Heart left ventricle (tissue), 16 donors: ENCODE results near the gene ADGRE1. TPM values are rescaled to one million over a fixed set of nuclear protein-coding genes. Genes with fewer than 3 reads are reported as not detected.

Source experiments
- ATAC-seq, 4 donors: fragments of 200-7000 bp; cut with Tn5 transposase; one replicate each; pipeline ENCODE4 v1.9.1; 2020 to 2022; ENCODE audit warnings: moderate library complexity in 4 of 4, mild to moderate bottlenecking in 3 of 4, moderate number of reproducible peaks in 1 of 4
- DNase-seq, 5 donors: peaks; one replicate each; pipeline ENCODE4 v3.0.0-alpha.2; 2020
- H3K27ac ChIP-seq, 12 donors: fragments of 200-600 bp; sonication (generic) in 4 of 12; one replicate each; pipeline versions ENCODE4 v1.5.0 to v1.8.0; 2016 to 2022; ENCODE audit warnings: mild to moderate bottlenecking in 2 of 12
- H3K27me3 ChIP-seq, 9 donors: fragments of 200-600 bp; sonication (generic) in 2 of 9; one replicate each; pipeline versions ENCODE4 v1.5.1 to v1.8.0; 2016 to 2022; ENCODE audit warnings: mild to moderate bottlenecking in 3 of 9
- H3K36me3 ChIP-seq, 9 donors: fragments of 200-600 bp; sonication (generic) in 2 of 9; one replicate each; pipeline versions ENCODE4 v1.5.0 to v1.8.0; 2018 to 2022; ENCODE audit warnings: mild to moderate bottlenecking in 2 of 9
- H3K4me1 ChIP-seq, 12 donors: fragments of 200-600 bp; sonication (generic) in 4 of 12; one replicate each; pipeline versions ENCODE4 v1.5.0 to v1.8.0; 2016 to 2022; ENCODE audit warnings: mild to moderate bottlenecking in 3 of 12
- H3K4me3 ChIP-seq, 12 donors: fragments of 200-600 bp; sonication (generic) in 4 of 12; one replicate each; pipeline versions ENCODE4 v1.5.0 to v1.8.0; 2017 to 2022; ENCODE audit warnings: mild to moderate bottlenecking in 9 of 12, moderate library complexity in 4 of 12
- H3K9me3 ChIP-seq, 12 donors: fragments of 200-600 bp; sonication (generic) in 4 of 12; one replicate each; pipeline versions ENCODE4 v1.5.0 to v1.8.0; 2016 to 2022; ENCODE audit warnings: mild to moderate bottlenecking in 1 of 12
- POLR2A ChIP-seq, 2 donors: fragments of 450-650 bp; IDR thresholded peaks; one replicate each; pipeline ENCODE4 v1.6.1; 2017; ENCODE audit warnings: antibody characterized with exemption in 2 of 2, mild to moderate bottlenecking in 2 of 2, moderate library complexity in 2 of 2
- WGBS, 4 donors: extraction: QIAGEN DNeasy Blood & Tissue Kit in 2 of 4; methylation state at CpG; one replicate each; pipeline versions ENCODE4 v1.1.5 to v1.1.7; 2013 to 2018; 5-methylcytosine and 5-hydroxymethylcytosine counted together
- intact Hi-C, 10 donors: fragments of 100-400 bp; cut with DNase I; formaldehyde crosslinking; loops; one replicate each; pipeline versions ENCODE4 v1.11.1 to v1.14.2; 2022
- polyA plus RNA-seq, 2 donors: library from polyadenylated mRNA; stranded (reverse); fragments of 200-250 nt; gene quantifications; one replicate each; pipeline ENCODE4 v1.2.3, GENCODE V29; 2013
- total RNA-seq, 9 donors: library from RNA; depleted of rRNA in 2 of 9; stranded (reverse); fragments of >200 nt in 2 of 9; fragmentation: NEBNext Ultra II Directional in 3 of 9; extraction: Animal tissue kit (Norgen Biotek cat#: 25700) in 3 of 9; gene quantifications; one replicate each; pipeline versions ENCODE4 v1.1.0 to v1.2.4, GENCODE V29; 2016 to 2023
- TF ChIP-seq, protein P1 (sequence below), 12 donors: fragments of 200-600 bp; sonication (generic) in 4 of 12; IDR thresholded peaks; one replicate each; pipeline versions ENCODE4 v1.5.0 to v1.8.0; 2018 to 2022; ENCODE audit warnings: antibody characterized with exemption in 12 of 12, mild to moderate bottlenecking in 5 of 12
- donor health status: ischemic (EF 13 %, LVEDD 7.1; RV severe dilation, severe dysfunction).
- donor health status: healthy with polysubstance abuse.
- donor health status: DM: no; HTN: yes; CAD: no.
- donor health status: DM: no; HTN: no; CAD: no.
- donor health status: ischemic (EF 25% LVEDD 6.9; RV normal size, moderate dysfunction).
- donor health status: ischemic (EF 25% LVEDD 5.7; RV mildly dilated, moderate dysfunction).
- donor health status: healthy.
- donor health status: DM: yes; HTN: yes; CAD: no.
- donor health status: ischemic (EF 35%, LVEDD 5.7; RV mildly dilated, moderate dysfunction).
- donor health status: nonischemic (EF 11% LVEDD 7.7; RV severe dilation, severe dysfunction).
- donor health status: DM: yes; HTN: yes; CAD: no.
- donor health status: PGD.
- donor health status: ischemic (EF 29% LVEDD 5.4; RV normal size, mild dysfunction).
- donor health status: nonischemic (EF 23%, LVEDD 6.1; RV moderate dilation, normal function).

The ADGRE1 gene
- total and polyA plus RNA-seq, 11 donors: 0.12 to 6.4 (median 0.20) TPM; not detected in 6

DNA sequence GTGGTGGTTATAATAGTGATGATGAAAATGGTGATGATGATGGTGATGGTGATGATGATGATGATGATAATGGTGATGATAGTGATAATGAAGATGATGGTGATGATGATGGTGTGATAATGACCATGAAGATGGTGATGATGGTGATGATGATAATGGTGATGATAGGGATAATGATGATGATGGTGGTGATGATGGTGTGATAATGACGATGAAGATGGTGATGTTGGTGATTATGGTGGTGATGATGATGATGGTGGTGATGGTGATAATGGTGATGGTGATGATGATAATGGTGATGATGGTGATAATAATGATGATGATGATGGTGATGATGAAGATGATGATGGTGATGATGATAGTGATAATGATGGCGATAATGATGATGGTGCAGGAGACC lies 1.6 kb downstream of the ADGRE1 start:
- H3K27me3 ChIP-seq: peaks cover 0 to 11% (median 3%) of the 10 kb centered on the region in 9 donors
- H3K9me3 ChIP-seq: peaks cover 0 to 21% (median 1%) of the 10 kb centered on the region in 12 donors
- DNase-seq: no peak
- H3K36me3 ChIP-seq: no peaks in the 10 kb centered on the region
- 90 to 94% (median 92%) methylated on average over 2 of the region's 2 CpGs for WGBS, 4 donors
- no peak for ATAC-seq
- peak overlapping the region in 1 of 12 donors; percentile 23 for H3K4me3 ChIP-seq
- no peak overlapping the region for H3K27ac ChIP-seq
- TF ChIP-seq POLR2A (IDR thresholded peaks at IDR 0.05): no peak
- TF ChIP-seq, protein P1, sequence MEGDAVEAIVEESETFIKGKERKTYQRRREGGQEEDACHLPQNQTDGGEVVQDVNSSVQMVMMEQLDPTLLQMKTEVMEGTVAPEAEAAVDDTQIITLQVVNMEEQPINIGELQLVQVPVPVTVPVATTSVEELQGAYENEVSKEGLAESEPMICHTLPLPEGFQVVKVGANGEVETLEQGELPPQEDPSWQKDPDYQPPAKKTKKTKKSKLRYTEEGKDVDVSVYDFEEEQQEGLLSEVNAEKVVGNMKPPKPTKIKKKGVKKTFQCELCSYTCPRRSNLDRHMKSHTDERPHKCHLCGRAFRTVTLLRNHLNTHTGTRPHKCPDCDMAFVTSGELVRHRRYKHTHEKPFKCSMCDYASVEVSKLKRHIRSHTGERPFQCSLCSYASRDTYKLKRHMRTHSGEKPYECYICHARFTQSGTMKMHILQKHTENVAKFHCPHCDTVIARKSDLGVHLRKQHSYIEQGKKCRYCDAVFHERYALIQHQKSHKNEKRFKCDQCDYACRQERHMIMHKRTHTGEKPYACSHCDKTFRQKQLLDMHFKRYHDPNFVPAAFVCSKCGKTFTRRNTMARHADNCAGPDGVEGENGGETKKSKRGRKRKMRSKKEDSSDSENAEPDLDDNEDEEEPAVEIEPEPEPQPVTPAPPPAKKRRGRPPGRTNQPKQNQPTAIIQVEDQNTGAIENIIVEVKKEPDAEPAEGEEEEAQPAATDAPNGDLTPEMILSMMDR (IDR thresholded peaks at IDR 0.05): no peak
- peaks cover 0 to 38% (median 0%) of the 10 kb centered on the region in 12 donors for H3K4me1 ChIP-seq
- intact Hi-C loops: no loop called here

DNA sequence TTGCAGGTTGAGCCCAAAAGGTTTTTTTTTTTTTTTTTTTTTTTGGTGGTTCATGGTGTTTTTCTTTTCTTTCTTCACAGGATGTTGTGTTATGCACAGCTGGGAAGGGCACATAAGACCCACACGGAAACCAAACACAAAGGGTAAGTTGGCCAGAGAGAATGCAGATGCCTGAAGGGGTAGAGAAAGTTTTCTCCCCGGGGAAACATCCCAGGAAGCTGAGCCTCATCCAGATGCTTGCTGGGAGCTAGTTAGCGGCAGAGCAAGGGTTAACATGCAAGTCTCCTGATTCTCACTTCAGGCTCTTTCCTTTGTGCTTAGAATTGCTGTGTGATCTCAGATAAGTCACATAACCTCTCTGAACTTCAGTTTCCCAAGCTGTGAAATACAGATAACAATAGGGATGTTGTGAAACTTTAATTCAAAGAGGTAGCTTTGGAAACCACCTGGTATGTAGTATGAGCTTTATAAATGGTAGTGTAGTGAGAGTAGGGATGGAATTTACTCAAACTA lies 3.1 kb downstream of the ADGRE1 start:
- H3K27ac ChIP-seq: peak overlapping the region in 1 of 12 donors; percentile 80
- DNase-seq: no peak
- H3K4me1 ChIP-seq: peaks cover 0 to 39% (median 0%) of the 10 kb centered on the region in 12 donors
- H3K27me3 ChIP-seq: peaks cover 0 to 16% (median 3%) of the 10 kb centered on the region in 9 donors
- 43 to 63% (median 50%) methylated on average over 3 of the region's 3 CpGs for WGBS, 4 donors
- H3K4me3 ChIP-seq: no peak overlapping the region
- no peak for ATAC-seq
- intact Hi-C loops: no loop called here
- H3K9me3 ChIP-seq: peaks cover 0 to 29% (median 3%) of the 10 kb centered on the region in 12 donors
- H3K36me3 ChIP-seq: no peaks in the 10 kb centered on the region
- TF ChIP-seq POLR2A (IDR thresholded peaks at IDR 0.05): no peak
- TF ChIP-seq, protein P1 (IDR thresholded peaks at IDR 0.05): no peak

DNA sequence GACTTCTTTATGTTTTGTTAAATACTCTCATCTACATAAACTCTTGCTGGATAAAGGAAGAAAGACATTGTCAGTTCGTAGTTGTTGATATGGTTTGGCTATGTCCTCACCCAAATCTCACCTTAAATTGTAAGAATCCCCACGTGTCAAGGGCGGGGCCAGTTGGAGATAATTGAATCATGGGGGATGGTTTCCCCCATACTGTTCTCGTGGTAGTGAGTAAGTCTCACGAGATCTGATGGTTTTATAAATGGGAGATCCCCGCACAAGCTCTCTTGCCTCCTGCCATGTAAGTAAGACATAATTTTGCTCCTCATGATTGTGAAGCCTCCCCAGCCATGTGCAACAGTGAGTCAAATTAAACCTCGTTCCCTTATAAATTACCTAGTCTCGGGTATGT lies 3.6 kb downstream of the ADGRE1 start:
- peaks cover 0 to 32% (median 3%) of the 10 kb centered on the region in 12 donors for H3K9me3 ChIP-seq
- H3K4me1 ChIP-seq: peaks cover 0 to 39% (median 0%) of the 10 kb centered on the region in 12 donors
- H3K27me3 ChIP-seq: peaks cover 0 to 16% (median 3%) of the 10 kb centered on the region in 9 donors
- H3K4me3 ChIP-seq: no peak overlapping the region
- H3K36me3 ChIP-seq: no peaks in the 10 kb centered on the region
- DNase-seq: no peak
- no peak for ATAC-seq
- no peak for TF ChIP-seq POLR2A (IDR thresholded peaks at IDR 0.05)
- TF ChIP-seq, protein P1 (IDR thresholded peaks at IDR 0.05): no peak
- peak overlapping the region in 1 of 12 donors; percentile 80 for H3K27ac ChIP-seq
- 60 to 62% (median 62%) methylated on average over 8 of the region's 8 CpGs for WGBS, 4 donors
- intact Hi-C loops: no loop called here

DNA sequence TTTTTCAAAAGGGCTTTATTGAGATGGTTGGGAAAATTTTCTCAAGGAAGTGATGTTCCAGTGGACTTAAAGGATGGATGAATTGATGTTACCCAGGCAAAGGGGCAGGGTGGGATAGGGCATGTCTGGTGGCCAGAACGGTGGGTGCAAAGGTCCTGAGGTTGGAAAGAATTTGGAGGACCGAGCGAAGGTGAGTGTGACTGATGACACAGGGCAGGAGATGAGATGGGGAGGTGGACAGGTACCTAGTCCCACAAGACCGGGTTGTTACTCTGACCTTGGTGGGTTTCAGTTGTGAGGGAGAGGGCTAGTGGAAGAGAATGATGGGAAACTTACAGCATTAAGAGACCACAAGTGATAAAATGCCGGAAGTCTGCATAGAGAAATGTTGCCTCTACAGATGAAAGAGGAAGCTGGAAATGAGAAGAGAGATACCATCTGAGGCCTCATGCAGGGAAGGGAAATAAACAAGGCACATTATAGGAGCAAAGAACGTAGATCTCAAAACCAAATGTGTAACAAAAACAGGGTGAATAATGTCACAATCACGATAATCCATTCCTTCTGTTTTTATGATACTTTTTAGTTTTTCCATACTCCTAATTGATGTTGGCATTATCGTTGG lies 4.5 kb downstream of the ADGRE1 start:
- Histone ChIP-seq H3K4me1 (peaks cover 0 to 36% (median 0%) of the 10 kb centered on the region in 12 donors), H3K27me3 (peaks cover 0 to 16% (median 0%) of the 10 kb centered on the region in 9 donors), H3K4me3 (no peak overlapping the region), H3K27ac (peak overlapping the region in 1 of 12 donors; percentile 80), H3K36me3 (no peaks in the 10 kb centered on the region), H3K9me3 (peaks cover 0 to 35% (median 3%) of the 10 kb centered on the region in 12 donors)
- intact Hi-C loops: no loop called here
- 71 to 76% (median 72%) methylated on average over 8 of the region's 8 CpGs for WGBS, 4 donors
- DNase-seq (no peak), ATAC-seq (peak in 1 of 4 donors; percentile 36)
- TF ChIP-seq, protein P1 (IDR thresholded peaks at IDR 0.05): no peak
- no peak for TF ChIP-seq POLR2A (IDR thresholded peaks at IDR 0.05)
